Thyroid gland (tissue), 4 donors: ENCODE results near the gene TLDC2.

Source experiments
- CTCF ChIP-seq, 6 experiments: fragments of 200-600 bp in 3 of 6; fragments of 450-650 bp in 3 of 6; sonication (generic) in 3 of 6; IDR thresholded peaks; one replicate each; pipeline ENCODE4 v1.5.1; 2016 to 2019; ENCODE audit warnings: antibody characterized with exemption in 6 of 6, mild to moderate bottlenecking in 2 of 6, inconsistent platforms in 1 of 6, moderate library complexity in 1 of 6
- POLR2A ChIP-seq, 2 donors: fragments of 450-650 bp; IDR thresholded peaks; one replicate each; pipeline ENCODE4 v1.6.1; 2017; ENCODE audit warnings: antibody characterized with exemption in 2 of 2, mild to moderate bottlenecking in 2 of 2, moderate library complexity in 1 of 2

DNA sequence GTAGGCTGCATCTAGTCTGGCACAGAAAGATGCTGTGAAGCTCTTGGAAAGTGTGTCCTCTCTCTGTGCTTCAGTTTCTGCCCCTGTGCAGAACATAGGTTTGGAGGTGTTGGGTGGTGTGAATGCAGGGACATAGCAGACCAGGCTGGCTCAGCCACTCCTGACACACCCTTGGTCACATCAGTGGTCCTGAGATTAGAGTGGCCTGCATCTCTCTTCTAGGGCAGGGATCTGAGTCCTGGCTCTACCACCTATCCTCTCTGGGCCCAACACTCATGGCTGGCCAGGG lies 10.1 kb upstream of the TLDC2 start:
- no peak for TF ChIP-seq POLR2A (IDR thresholded peaks at IDR 0.05)
- no peak for TF ChIP-seq CTCF (IDR thresholded peaks at IDR 0.05)
